ENCODE data around the gene KCNS3.
"Not testable (repeated sequence)": the region's sequence is repeated elsewhere in the genome, so short reads cannot be mapped to it uniquely, and the experiment has no call there.

Gene KCNS3

GRCh38 chr2:17951563-17951962 is 73.1 kb downstream of the KCNS3 start:
- Histone ChIP-seq H3K9ac (ENCODE audit: low read length) (no peak overlapping the region), H3K36me3 (ENCODE audit: insufficient read depth, low read length) (no peaks in the 10 kb centered on the region), H3K27me3 (ENCODE audit: control insufficient read depth in 1 of 2, insufficient read depth in 2 of 2, low read length in 2 of 2) (no peaks in the 10 kb centered on the region), H3K4me3 (ENCODE audit: low read depth in 1 of 2, low read length in 2 of 2) (no peak overlapping the region), H3K4me1 (ENCODE audit: insufficient read depth, low read length) (no peaks in the 10 kb centered on the region), H3K27ac (ENCODE audit: low read depth, low read length) (no peak overlapping the region), H3K9me3 (ENCODE audit: low read length) (no peaks in the 10 kb centered on the region)

- Histone ChIP-seq H3K9ac (ENCODE audit: low read length) (no peak overlapping the region), H3K9me3 (ENCODE audit: low read length) (no peaks in the 10 kb centered on the region), H3K27me3 (ENCODE audit: control insufficient read depth in 1 of 2, insufficient read depth in 2 of 2, low read length in 2 of 2) (no peaks in the 10 kb centered on the region), H3K4me1 (ENCODE audit: insufficient read depth, low read length) (no peaks in the 10 kb centered on the region), H3K4me3 (ENCODE audit: low read depth in 1 of 2, low read length in 2 of 2) (no peak overlapping the region), H3K36me3 (ENCODE audit: insufficient read depth, low read length) (no peaks in the 10 kb centered on the region), H3K27ac (ENCODE audit: low read depth, low read length) (no peak overlapping the region)
Measured at GRCh38 chr2:17958466-17959092, 80.1 kb downstream of the KCNS3 start.

GRCh38 chr2:17959356-17959755 is 80.9 kb downstream of the KCNS3 start:
- Histone ChIP-seq H3K4me3 (ENCODE audit: low read depth in 1 of 2, low read length in 2 of 2) (no peak overlapping the region), H3K27me3 (ENCODE audit: control insufficient read depth in 1 of 2, insufficient read depth in 2 of 2, low read length in 2 of 2) (no peaks in the 10 kb centered on the region), H3K9me3 (ENCODE audit: low read length) (no peaks in the 10 kb centered on the region), H3K4me1 (ENCODE audit: insufficient read depth, low read length) (no peaks in the 10 kb centered on the region), H3K36me3 (ENCODE audit: insufficient read depth, low read length) (no peaks in the 10 kb centered on the region), H3K27ac (ENCODE audit: low read depth, low read length) (no peak overlapping the region), H3K9ac (ENCODE audit: low read length) (no peak overlapping the region)

GRCh38 chr2:17959833-17960232 is 81.4 kb downstream of the KCNS3 start:
- Histone ChIP-seq H3K4me1 (ENCODE audit: insufficient read depth, low read length) (no peaks in the 10 kb centered on the region), H3K27me3 (ENCODE audit: control insufficient read depth in 1 of 2, insufficient read depth in 2 of 2, low read length in 2 of 2) (no peaks in the 10 kb centered on the region), H3K9ac (ENCODE audit: low read length) (no peak overlapping the region), H3K27ac (ENCODE audit: low read depth, low read length) (no peak overlapping the region), H3K9me3 (ENCODE audit: low read length) (no peaks in the 10 kb centered on the region), H3K4me3 (ENCODE audit: low read depth in 1 of 2, low read length in 2 of 2) (no peak overlapping the region), H3K36me3 (ENCODE audit: insufficient read depth, low read length) (no peaks in the 10 kb centered on the region)

GRCh38 chr2:17960925-17961324 is 82.5 kb downstream of the KCNS3 start:
- H3K27ac ChIP-seq (ENCODE audit: low read depth, low read length): no peak overlapping the region
- no peak overlapping the region for H3K9ac ChIP-seq (ENCODE audit: low read length)
- H3K4me1 ChIP-seq (ENCODE audit: insufficient read depth, low read length): no peaks in the 10 kb centered on the region
- no peak overlapping the region for H3K4me3 ChIP-seq (ENCODE audit: low read depth in 1 of 2, low read length in 2 of 2)
- no peaks in the 10 kb centered on the region for H3K27me3 ChIP-seq (ENCODE audit: control insufficient read depth in 1 of 2, insufficient read depth in 2 of 2, low read length in 2 of 2)
- H3K36me3 ChIP-seq (ENCODE audit: insufficient read depth, low read length): no peaks in the 10 kb centered on the region
- no peaks in the 10 kb centered on the region for H3K9me3 ChIP-seq (ENCODE audit: low read length)

GRCh38 chr2:17961789-17962188 is 83.3 kb downstream of the KCNS3 start:
- H3K4me3 ChIP-seq (ENCODE audit: low read depth in 1 of 2, low read length in 2 of 2): no peak overlapping the region
- H3K4me1 ChIP-seq (ENCODE audit: insufficient read depth, low read length): no peaks in the 10 kb centered on the region
- H3K27me3 ChIP-seq (ENCODE audit: control insufficient read depth in 1 of 2, insufficient read depth in 2 of 2, low read length in 2 of 2): no peaks in the 10 kb centered on the region
- H3K9ac ChIP-seq (ENCODE audit: low read length): no peak overlapping the region
- no peaks in the 10 kb centered on the region for H3K36me3 ChIP-seq (ENCODE audit: insufficient read depth, low read length)
- H3K9me3 ChIP-seq (ENCODE audit: low read length): no peaks in the 10 kb centered on the region
- H3K27ac ChIP-seq (ENCODE audit: low read depth, low read length): no peak overlapping the region

GRCh38 chr2:17962876-17963275 is 84.4 kb downstream of the KCNS3 start:
- H3K4me1 ChIP-seq (ENCODE audit: insufficient read depth, low read length): no peaks in the 10 kb centered on the region
- H3K9me3 ChIP-seq (ENCODE audit: low read length): no peaks in the 10 kb centered on the region
- H3K4me3 ChIP-seq (ENCODE audit: low read depth in 1 of 2, low read length in 2 of 2): no peak overlapping the region
- no peak overlapping the region for H3K9ac ChIP-seq (ENCODE audit: low read length)
- H3K27me3 ChIP-seq (ENCODE audit: control insufficient read depth in 1 of 2, insufficient read depth in 2 of 2, low read length in 2 of 2): no peaks in the 10 kb centered on the region
- no peaks in the 10 kb centered on the region for H3K36me3 ChIP-seq (ENCODE audit: insufficient read depth, low read length)
- H3K27ac ChIP-seq (ENCODE audit: low read depth, low read length): no peak overlapping the region

GRCh38 chr2:17963571-17963970 is 85.1 kb downstream of the KCNS3 start:
- not testable (repeated sequence) for H3K9ac ChIP-seq (ENCODE audit: low read length); H3K27ac ChIP-seq (ENCODE audit: low read depth, low read length); H3K9me3 ChIP-seq (ENCODE audit: low read length); H3K4me1 ChIP-seq (ENCODE audit: insufficient read depth, low read length); H3K36me3 ChIP-seq (ENCODE audit: insufficient read depth, low read length); H3K4me3 ChIP-seq (ENCODE audit: low read depth in 1 of 2, low read length in 2 of 2); H3K27me3 ChIP-seq (ENCODE audit: control insufficient read depth in 1 of 2, insufficient read depth in 2 of 2, low read length in 2 of 2)

- no peaks in the 10 kb centered on the region for H3K4me1 ChIP-seq (ENCODE audit: insufficient read depth, low read length)
- H3K27ac ChIP-seq (ENCODE audit: low read depth, low read length): no peak overlapping the region
- no peaks in the 10 kb centered on the region for H3K27me3 ChIP-seq (ENCODE audit: control insufficient read depth in 1 of 2, insufficient read depth in 2 of 2, low read length in 2 of 2)
- no peak overlapping the region for H3K4me3 ChIP-seq (ENCODE audit: low read depth in 1 of 2, low read length in 2 of 2)
- no peaks in the 10 kb centered on the region for H3K9me3 ChIP-seq (ENCODE audit: low read length)
- H3K36me3 ChIP-seq (ENCODE audit: insufficient read depth, low read length): no peaks in the 10 kb centered on the region
- H3K9ac ChIP-seq (ENCODE audit: low read length): no peak overlapping the region
Measured at GRCh38 chr2:17965196-17965595, 86.7 kb downstream of the KCNS3 start.

- H3K27ac ChIP-seq (ENCODE audit: low read depth, low read length): no peak overlapping the region
- H3K36me3 ChIP-seq (ENCODE audit: insufficient read depth, low read length): no peaks in the 10 kb centered on the region
- H3K9ac ChIP-seq (ENCODE audit: low read length): no peak overlapping the region
- H3K4me1 ChIP-seq (ENCODE audit: insufficient read depth, low read length): peaks cover 8% of the 10 kb centered on the region
- no peaks in the 10 kb centered on the region for H3K9me3 ChIP-seq (ENCODE audit: low read length)
- no peak overlapping the region for H3K4me3 ChIP-seq (ENCODE audit: low read depth in 1 of 2, low read length in 2 of 2)
- no peaks in the 10 kb centered on the region for H3K27me3 ChIP-seq (ENCODE audit: control insufficient read depth in 1 of 2, insufficient read depth in 2 of 2, low read length in 2 of 2)
Measured at GRCh38 chr2:17966798-17967197, 88.3 kb downstream of the KCNS3 start.

- no peaks in the 10 kb centered on the region for H3K27me3 ChIP-seq (ENCODE audit: control insufficient read depth in 1 of 2, insufficient read depth in 2 of 2, low read length in 2 of 2)
- no peaks in the 10 kb centered on the region for H3K36me3 ChIP-seq (ENCODE audit: insufficient read depth, low read length)
- H3K9ac ChIP-seq (ENCODE audit: low read length): no peak overlapping the region
- H3K27ac ChIP-seq (ENCODE audit: low read depth, low read length): no peak overlapping the region
- H3K9me3 ChIP-seq (ENCODE audit: low read length): no peaks in the 10 kb centered on the region
- H3K4me3 ChIP-seq (ENCODE audit: low read depth in 1 of 2, low read length in 2 of 2): no peak overlapping the region
- H3K4me1 ChIP-seq (ENCODE audit: insufficient read depth, low read length): peaks cover 14% of the 10 kb centered on the region
Measured at GRCh38 chr2:17969661-17970060, 91.2 kb downstream of the KCNS3 start.

GRCh38 chr2:17971531-17972125 is 93.2 kb downstream of the KCNS3 start:
- Histone ChIP-seq H3K9me3 (ENCODE audit: low read length) (no peaks in the 10 kb centered on the region), H3K27me3 (ENCODE audit: control insufficient read depth in 1 of 2, insufficient read depth in 2 of 2, low read length in 2 of 2) (no peaks in the 10 kb centered on the region), H3K36me3 (ENCODE audit: insufficient read depth, low read length) (no peaks in the 10 kb centered on the region), H3K4me3 (ENCODE audit: low read depth in 1 of 2, low read length in 2 of 2) (no peak overlapping the region), H3K27ac (ENCODE audit: low read depth, low read length) (no peak overlapping the region), H3K4me1 (ENCODE audit: insufficient read depth, low read length) (peaks cover 20% of the 10 kb centered on the region), H3K9ac (ENCODE audit: low read length) (no peak overlapping the region)
